ENCODE results near the gene COL1A2. TPM values are rescaled to one million over a fixed set of nuclear protein-coding genes. Genes with fewer than 3 reads are reported as not detected.

COL1A2 gene
- total and polyA plus RNA-seq, 2 of the 4 experiments (the other 2 are of a cell fraction) = 1,211 to 4,454 TPM

- Histone ChIP-seq H2BK20ac (ENCODE audit: low read depth, low read length) (peak overlapping the region; percentile 38; the same call in 1 of the 2 replicates), H2BK120ac (ENCODE audit: low read depth, low read length) (no peak overlapping the region), H3K27me3 (ENCODE audit: control insufficient read depth, insufficient read depth, low read length) (no peaks in the 10 kb centered on the region), H3K79me1 (ENCODE audit: low read depth in 1 of 2, low read length in 2 of 2) (peaks cover 0 to 3% of the 10 kb centered on the region in 2 experiments; a peak in 1 of 4 replicates), H4K20me1 (ENCODE audit: insufficient read depth, low read length) (no peaks in the 10 kb centered on the region), H3K9ac (ENCODE audit: low read depth, low read length) (no peak overlapping the region), H4K8ac (ENCODE audit: low read depth in 2 of 2, low read length in 2 of 2) (no peak overlapping the region), H2AK5ac (ENCODE audit: low read depth, low read length) (no peak overlapping the region), H3K4me2 (ENCODE audit: low read depth, low read length) (no peak overlapping the region), H2BK5ac (ENCODE audit: low read depth, low read length, poor library complexity, severe bottlenecking) (no peak overlapping the region), H3K18ac (ENCODE audit: low read depth, low read length) (0 out of 2 replicates have a peak overlapping the region, but pooled peaks have one; percentile 40), H3K27ac (ENCODE audit: insufficient read depth, low read length) (no peak overlapping the region), H3K4me1 (ENCODE audit: control insufficient read depth, insufficient read depth, low read length) (peaks cover 3% of the 10 kb centered on the region), H3K36me3 (ENCODE audit: control insufficient read depth, insufficient read depth, low read length) (no peaks in the 10 kb centered on the region), H3K4me3 (ENCODE audit: insufficient read depth, low read depth, low read length) (no peak overlapping the region), H3K23ac (ENCODE audit: low read depth, low read length) (no peak overlapping the region), H4K5ac (ENCODE audit: low read depth, low read length) (no peak overlapping the region), H2BK15ac (ENCODE audit: low read depth, low read length) (no peak overlapping the region), H2AFZ (replicated peaks; ENCODE audit: low read length, poor library complexity) (no peak overlapping the region), H4K91ac (ENCODE audit: insufficient read depth, low read depth, low read length) (no peak overlapping the region), H3K56ac (ENCODE audit: extremely low read depth, insufficient read depth, low read length) (no peak overlapping the region), H3K14ac (replicated peaks; ENCODE audit: low read depth, low read length) (no peak overlapping the region), H2AK9ac (replicated peaks; ENCODE audit: low read depth, low read length, poor library complexity) (no peak overlapping the region), H3K9me1 (ENCODE audit: insufficient read depth, low read length) (peaks cover 3% of the 10 kb centered on the region; the same call in 1 of the 2 replicates), H3K4ac (ENCODE audit: low read depth, low read length) (no peak overlapping the region), H3K9me3 (ENCODE audit: control insufficient read depth, insufficient read depth, low read length) (no peaks in the 10 kb centered on the region)
- no TSS peak for BruUV-seq (replicated peaks)
- CTCF ChIA-PET = interaction anchor here (0.8 to 1.6 kb wide), 2 partner anchors 13 to 66 kb away, joined by 3 to 5 read pairs; no protein-coding TSS in a partner anchor
- DNase-seq = no peak
- no peak for TF ChIP-seq POLR2A (IDR thresholded peaks at IDR 0.05; ENCODE audit: low read depth, low read length)
- no peak for TF ChIP-seq SMC3 (IDR thresholded peaks at IDR 0.05; ENCODE audit: low read depth, low read length)
- TF ChIP-seq MXI1 (IDR thresholded peaks at IDR 0.05; ENCODE audit: borderline replicate concordance, low read depth, low read length) = no peak
- TF ChIP-seq RFX5 (IDR thresholded peaks at IDR 0.05; ENCODE audit: low read depth, low read length) = no peak
- POLR2A ChIA-PET (ENCODE audit: unreplicated experiment) = interaction anchor here (0.6 to 0.7 kb wide), 2 partner anchors 20 to 1368 kb away, joined by 7 to 8 read pairs; no protein-coding TSS in a partner anchor
- ATAC-seq (ENCODE audit: low read depth) = no peak
- dilution Hi-C loops (cut with HindIII; ENCODE audit: low sequenced_read_pairs, unreplicated experiment) = no loop called here
- in situ Hi-C loops (cut with MboI; ENCODE audit: low sequenced_read_pairs) = no loop called here
- intact Hi-C loops (cut with micrococcal nuclease) = no loop called here
Observed at GRCh38 chr7:94354953-94355352, 39.7 kb upstream of the COL1A2 start.
